H1 (cell line): ENCODE results near the gene RASGEF1B. TPM values are rescaled to one million over a fixed set of nuclear protein-coding genes. Genes with fewer than 3 reads are reported as not detected.

Experiments used
- SIN3A ChIP-seq, 2 experiments: IDR thresholded peaks in 1 of 2; conservative IDR thresholded peaks in 1 of 2; 2 replicates each; pipeline ENCODE4 v1.6.1; 2011 to 2012; ENCODE audit warnings: low read length in 2 of 2, improper control_type of control experiment in 1 of 2, low read depth in 1 of 2, mild to moderate bottlenecking in 1 of 2
- polyA plus RNA-seq, 7 experiments: library from polyadenylated mRNA; depleted of rRNA in 3 of 7; stranded (reverse) in 5 of 7; unstranded in 2 of 7; fragments of >200 nt in 5 of 7; fragments of 200-250 nt in 2 of 7; gene quantifications; 1 replicate in 5 of 7; 2 replicates in 1 of 7; 4 replicates in 1 of 7; pipeline versions ENCODE4 v1.2.1 to v1.2.3, GENCODE V29; 2011 to 2013; ENCODE audit warnings: missing spikeins in 2 of 7, mixed read lengths in 2 of 7
- total RNA-seq: library from RNA; stranded (reverse); fragmentation: NEBNext Ultra II Directional; extraction: Animal tissue kit (Norgen Biotek cat#: 25700); gene quantifications from 2 replicates; pipeline ENCODE4 v1.2.1, GENCODE V29; 2021

Gene RASGEF1B
- total and polyA plus RNA-seq, 2 of the 8 experiments (the other 6 are each of a cell fraction or from before 2014, with no cell fraction given) = 1.6 to 4.7 TPM

- TF ChIP-seq SIN3A (conservative IDR thresholded peaks at IDR 0.05 in 1 of 2, IDR thresholded peaks at IDR 0.05 in 1 of 2; ENCODE audit: low read depth in 1 of 2, low read length in 2 of 2) = no peak
Observed at GRCh38 chr4:81377191-81377590, 94.5 kb downstream of the RASGEF1B start (continued).
